NCI-H526 treated with DMSO at 0.1 percent for 48 hours (cell line): Measurements from ENCODE around the gene TAF1C.
"Not testable (repeated sequence)": the region's sequence is repeated elsewhere in the genome, so short reads cannot be mapped to it uniquely, and the experiment has no call there.

ENCODE experiments used
- DNase-seq: peaks from one replicate; lab custom pipeline; 2025; lab: John Stamatoyannopoulos, UW

Gene TAF1C, protein sequence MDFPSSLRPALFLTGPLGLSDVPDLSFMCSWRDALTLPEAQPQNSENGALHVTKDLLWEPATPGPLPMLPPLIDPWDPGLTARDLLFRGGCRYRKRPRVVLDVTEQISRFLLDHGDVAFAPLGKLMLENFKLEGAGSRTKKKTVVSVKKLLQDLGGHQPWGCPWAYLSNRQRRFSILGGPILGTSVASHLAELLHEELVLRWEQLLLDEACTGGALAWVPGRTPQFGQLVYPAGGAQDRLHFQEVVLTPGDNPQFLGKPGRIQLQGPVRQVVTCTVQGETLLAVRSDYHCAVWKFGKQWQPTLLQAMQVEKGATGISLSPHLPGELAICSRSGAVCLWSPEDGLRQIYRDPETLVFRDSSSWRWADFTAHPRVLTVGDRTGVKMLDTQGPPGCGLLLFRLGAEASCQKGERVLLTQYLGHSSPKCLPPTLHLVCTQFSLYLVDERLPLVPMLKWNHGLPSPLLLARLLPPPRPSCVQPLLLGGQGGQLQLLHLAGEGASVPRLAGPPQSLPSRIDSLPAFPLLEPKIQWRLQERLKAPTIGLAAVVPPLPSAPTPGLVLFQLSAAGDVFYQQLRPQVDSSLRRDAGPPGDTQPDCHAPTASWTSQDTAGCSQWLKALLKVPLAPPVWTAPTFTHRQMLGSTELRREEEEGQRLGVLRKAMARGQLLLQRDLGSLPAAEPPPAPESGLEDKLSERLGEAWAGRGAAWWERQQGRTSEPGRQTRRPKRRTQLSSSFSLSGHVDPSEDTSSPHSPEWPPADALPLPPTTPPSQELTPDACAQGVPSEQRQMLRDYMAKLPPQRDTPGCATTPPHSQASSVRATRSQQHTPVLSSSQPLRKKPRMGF

DNA sequence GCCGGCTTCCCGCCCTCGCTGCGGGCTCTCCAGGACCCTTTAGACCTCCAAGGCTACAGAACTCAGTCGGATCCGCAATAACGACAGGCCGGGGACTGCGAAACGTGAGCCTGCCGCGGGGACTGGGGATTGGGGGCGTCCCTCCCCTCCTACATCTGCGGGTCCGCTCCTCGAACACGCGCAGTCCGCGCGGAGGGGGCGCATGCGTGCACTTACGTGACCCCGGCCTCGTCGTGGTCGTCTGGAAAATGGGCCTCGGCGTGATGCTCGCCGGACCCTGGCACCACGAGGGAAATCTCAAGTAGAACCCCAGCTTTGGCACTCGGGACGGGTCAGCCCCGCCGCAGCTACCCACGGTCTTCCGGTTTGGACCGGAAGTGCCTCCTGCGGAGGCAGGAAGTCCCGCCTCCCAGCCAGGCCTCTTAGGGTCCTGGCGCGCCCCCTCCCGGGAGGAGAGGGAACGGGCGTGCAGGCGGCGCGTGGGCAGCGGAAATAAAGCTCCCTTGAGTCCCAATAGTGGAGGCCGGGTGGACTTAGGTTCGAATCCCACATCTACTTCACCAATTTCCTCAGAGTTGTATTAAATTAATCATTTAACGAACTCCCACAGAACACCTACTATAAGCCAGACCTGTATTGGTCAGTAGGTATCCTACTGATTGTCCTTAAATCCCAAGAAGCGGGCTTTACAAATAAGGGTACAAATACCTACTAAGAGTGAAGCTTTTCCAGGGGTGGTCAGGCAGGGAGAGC lies at the start of gene TAF1C:
TSS of gene TAF1C (minus strand) at position 373 of the 753 bp plus-strand sequence. CDS start 2,069 bp downstream, outside the sequence.
- peak; percentile 36 for DNase-seq

DNA sequence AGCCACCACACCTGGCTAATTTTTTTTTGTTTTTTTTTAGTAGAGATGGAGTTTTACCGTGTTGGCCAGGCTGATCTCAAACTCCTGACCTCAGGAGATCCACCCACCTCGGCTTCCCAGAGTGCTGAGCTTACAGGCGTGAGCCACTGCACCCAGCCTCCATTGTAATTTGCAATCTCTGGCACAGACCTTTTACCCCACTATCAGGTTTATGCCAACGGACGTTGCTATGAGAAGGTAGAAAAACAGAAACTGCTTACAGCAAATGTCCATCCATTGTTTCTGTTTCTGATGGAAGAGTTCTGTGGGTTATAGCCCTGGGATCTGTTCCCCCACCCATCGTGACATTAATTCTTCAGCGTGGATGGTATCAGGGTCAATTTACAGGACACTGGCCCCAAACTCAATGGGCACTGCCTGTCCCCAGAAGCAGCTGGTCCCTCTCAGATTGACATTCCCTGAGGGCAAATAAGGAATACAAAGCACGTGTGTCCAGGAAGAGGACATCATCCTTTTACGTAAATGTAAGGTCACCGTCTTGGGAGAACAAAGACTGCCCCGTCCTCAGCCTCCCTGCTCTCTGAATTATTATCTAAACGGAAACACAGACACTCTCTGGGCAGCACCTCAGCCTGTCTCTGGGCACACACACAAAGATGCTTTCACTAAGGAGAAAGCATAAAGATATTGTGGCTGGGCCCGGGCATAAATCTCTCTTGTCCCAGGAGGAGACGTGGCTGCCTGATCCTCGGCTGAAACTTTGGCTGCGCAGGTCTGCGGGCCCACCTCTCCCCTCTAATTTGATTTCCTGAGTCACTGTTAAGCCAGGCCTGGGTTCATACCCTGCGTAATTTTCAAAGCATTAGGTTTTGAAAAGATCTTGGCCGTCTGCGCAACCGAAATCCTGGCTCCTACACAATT lies 47.7 kb upstream of the TAF1C start:
- no peak for DNase-seq

DNA sequence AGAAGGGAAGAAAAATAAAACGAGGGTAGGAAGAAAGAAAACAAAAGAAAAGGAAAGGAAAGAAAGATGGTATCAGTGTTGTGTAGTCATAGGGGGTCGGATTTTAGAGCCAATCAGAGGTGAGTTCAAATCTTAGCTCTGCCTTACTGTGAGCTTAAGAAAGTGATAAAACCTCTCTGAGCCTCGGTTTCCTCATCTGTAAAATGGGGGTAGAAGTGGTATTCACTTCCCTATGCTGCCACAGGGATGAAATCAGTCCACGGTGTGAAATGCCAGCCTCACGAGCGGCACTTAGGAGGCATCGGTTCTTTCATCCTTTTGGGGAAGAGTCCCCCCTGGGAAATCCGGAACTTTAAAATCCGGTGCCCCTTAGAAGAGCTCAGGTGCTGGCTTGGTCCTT lies 46.9 kb upstream of the TAF1C start:
- DNase-seq, result no peak

DNA sequence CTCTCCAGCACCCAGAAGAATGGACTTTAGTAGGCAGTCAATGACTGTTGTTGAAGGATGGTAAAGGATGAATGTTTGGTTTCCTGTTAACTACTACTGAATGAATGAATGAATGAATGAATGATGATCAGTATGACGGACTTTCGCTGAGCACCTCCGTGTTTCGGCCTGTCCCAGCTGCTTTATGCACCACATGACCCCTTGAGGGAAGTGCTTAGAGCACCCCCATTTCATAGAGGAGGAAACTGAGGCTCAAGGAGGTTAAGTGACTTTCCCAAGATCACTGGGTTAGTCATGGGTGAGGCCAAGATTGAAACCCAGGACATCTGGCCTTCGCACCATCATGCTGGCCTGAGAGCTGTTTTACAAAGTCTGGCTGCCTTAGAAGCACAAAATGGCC lies 46.1 kb upstream of the TAF1C start:
- DNase-seq, result no peak

DNA sequence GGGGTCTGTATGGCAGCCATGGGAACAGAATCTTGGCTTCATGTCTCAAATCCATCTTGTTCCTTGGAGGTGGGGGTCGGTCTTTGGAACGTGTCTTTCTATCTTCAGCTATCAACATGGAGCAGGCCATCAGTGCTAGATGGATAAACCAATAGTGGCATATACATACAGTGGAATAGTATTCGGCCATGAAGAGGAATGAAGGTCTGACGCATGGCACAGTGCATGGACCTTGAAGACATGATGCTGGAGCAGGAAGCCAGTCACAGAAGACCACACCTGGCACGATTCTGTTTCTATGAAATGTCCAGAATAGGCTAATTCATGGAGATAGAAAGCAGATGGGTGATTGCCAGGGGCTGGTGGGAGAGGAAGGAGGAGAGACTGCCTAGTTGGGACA lies 45.2 kb upstream of the TAF1C start:
- no peak for DNase-seq

DNA sequence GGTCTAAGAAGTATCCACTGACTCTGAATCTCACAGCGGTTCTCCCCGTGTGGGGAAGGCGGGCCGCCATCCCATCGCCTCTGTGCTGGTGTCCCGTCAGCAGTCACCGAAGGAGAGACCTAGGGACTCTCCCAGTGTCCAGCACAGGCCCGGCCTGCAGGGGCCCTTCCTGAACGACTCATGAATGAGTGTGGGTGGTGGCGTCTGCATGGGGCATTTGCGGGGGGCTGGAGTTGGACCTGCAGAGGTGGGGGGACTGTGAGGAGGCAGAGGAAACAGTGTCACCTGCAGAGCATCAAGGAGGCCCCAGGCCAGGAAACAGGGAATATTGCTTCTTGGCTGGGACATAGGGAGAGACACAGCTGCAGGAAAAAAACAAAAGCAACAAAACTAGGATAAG lies 42.6 kb upstream of the TAF1C start:
- DNase-seq, result no peak

DNA sequence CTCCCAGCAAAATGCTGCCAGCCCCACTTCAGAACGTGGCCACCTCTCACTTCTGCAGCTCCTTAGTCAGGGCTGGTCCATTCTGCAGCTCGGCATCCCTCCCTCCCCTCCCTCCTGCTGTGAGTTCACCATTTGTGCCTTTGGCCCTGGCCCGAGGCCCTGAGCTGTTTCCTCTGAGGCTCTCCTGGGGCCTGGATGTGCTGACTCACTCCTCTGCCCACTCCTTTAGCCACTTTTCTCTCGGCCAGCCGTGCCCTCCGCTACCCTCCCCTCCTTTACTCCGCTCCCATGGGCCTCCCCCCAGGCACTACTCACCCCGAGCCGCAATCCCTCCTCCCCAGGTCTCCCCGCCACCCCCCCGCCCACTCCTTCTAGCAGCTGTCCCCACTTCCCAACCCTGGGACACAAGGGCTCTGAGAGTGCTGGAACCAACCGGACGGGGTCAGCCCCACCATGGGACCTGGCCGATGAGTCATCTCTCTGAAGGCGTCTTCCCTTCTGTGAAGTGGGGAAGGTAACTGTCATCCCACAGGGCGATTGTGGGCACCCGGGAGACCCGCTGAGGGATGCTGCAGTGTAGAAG lies 41.5 kb upstream of the TAF1C start:
- DNase-seq, result no peak

DNA sequence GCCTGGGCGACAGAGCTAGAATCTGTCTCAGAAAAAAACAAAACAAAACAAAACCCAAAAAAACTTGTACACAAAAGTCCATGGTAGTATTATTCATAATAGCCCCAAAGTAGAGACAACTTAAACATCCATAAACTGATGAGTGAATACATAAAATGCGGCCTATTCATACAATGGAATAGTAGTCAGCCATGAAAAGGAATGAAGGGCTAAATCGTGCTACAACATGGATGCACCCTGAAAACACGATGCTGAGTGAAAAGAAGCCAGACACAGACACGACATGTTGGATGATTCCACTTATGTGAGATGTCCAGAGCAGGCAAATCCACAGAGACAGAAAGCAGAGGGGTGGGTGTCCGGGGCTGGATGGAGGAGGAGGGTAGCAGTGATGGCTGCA lies 40.7 kb upstream of the TAF1C start:
- DNase-seq, result no peak

DNA sequence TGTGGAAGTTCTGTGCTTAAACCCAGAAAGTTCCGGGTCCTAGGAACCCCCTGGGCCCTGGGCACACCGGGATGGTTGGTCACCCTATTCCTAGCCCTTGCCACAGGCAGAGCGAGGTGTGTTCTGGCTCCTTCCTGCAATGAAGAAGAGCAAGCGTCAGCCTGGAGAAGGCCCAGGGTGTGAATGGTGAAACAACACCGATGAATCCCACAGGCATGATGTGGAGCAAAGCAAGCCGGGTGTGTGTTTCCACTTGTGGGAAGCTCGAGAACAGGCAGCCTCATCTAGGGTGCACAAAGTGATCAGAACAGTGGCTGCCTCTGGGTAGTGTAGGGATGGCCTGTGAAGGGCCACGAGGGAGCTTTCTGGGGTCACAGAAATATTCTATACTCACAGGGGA lies 39.2 kb upstream of the TAF1C start:
- no peak for DNase-seq

DNA sequence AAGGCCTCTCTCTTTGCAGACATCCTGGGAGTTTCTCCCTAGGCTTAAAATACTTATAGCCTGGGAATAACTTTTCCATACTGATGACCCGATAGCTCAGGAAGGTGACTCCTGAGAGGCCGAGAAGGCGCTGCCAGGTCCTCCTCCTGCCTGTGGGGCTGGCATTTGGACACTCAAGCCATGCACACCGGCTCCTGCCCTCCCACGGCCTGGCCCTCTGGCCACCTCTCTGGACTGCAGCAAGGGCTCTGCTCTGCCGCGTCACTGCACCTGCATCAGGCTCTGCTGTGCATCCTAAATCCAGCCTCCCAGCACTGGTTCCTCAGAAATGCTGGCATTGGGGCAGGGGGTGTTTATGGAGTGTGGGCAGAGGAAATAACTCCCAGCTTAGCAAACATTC lies 38.7 kb upstream of the TAF1C start:
- no peak for DNase-seq

DNA sequence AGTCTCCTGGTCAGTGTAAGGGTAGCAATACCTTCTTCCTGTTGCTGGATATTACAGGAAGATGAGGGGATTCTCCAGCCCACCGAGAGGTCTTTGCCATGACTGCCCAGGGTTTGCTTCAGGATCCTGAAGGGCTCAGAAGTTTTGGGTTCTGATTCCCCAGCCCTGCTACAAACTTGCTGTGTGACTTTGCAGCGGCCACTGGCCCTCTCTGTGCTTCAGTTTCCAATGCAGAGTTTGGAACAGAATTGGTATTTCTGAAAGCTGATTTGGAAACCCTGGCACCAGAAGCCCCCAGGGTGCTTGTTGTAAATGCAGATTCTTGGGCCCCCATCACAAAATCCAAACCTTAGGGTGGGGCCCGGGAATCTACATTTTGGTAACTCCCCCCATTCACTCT lies 38.3 kb upstream of the TAF1C start:
- no peak for DNase-seq

DNA sequence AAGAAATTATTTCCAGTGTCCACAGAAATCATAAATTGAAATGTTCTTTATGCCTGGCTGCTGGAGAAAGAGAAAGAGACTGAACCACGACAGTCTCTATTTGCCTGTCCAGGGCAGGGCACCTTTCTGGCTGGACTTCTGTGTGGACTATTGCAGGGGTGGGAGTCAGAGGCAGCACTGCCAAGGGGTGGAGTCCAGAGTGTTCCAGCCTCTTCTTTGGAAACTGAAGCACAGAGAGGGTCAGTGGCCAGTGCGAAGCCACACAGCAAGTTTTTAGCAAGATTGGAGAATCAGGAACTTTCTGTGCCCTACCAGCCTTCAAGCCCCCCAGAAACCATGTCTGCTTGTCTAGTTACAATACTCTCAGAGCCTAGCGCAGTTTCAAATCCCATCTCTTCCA lies 37.7 kb upstream of the TAF1C start:
- DNase-seq, result no peak

DNA sequence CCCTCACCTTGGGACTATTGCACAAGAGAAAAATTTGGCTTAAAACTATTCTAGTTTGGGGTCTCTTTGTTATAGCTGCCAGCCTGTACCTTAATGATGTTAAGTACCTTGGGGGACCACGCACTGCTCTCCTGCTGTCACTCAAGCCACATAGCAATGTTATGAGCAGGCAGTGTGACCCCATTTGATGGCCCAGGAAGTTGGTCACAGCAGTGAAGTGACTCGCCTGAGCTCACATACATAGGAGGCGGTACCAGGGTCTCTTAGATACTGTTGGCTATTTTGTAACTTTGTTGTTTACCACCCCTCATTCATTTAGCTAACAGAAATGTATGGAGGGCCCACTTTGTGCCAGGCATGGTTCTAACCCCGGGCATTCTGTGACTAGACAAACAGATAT lies 36.6 kb upstream of the TAF1C start:
- no peak for DNase-seq

DNA sequence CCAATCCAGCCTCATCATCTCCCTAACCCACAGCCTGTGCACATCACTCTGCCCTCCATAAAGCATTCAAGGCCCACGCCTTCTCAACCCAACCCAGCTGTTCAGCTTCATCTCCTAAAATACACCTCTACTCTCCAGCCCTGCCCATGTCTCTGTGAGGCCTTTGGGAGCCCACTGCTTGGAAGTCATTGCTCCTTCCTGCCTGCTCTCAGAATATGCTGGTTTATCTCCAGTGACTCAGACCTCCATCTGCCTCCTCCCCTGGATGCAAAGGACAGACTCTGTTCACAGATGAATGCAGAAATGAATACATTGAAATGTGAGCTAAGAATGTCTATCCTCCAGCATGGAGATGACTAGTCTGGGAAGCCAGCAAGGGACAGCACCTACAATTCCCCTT lies 34.0 kb upstream of the TAF1C start:
- DNase-seq, result no peak

DNA sequence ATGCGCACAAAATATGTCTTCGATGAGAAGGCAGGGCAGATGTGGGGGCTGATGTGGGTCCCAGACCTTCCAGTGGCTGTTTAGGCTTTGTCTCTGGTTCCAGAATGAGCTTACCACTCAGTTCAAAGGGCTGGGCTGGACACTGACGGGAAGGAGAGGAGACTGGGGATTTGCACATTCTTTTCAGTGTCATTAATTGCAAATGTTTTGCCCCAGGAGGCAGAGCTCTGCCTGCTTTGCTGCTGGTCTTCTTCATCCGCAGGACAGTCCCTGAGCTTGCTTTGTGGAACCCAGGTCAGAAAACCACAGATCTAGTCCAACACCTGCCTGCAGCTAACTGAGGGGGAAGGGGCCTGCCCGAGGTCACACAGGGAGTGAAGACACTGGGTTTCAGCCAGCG lies 32.1 kb upstream of the TAF1C start:
- DNase-seq, result no peak

DNA sequence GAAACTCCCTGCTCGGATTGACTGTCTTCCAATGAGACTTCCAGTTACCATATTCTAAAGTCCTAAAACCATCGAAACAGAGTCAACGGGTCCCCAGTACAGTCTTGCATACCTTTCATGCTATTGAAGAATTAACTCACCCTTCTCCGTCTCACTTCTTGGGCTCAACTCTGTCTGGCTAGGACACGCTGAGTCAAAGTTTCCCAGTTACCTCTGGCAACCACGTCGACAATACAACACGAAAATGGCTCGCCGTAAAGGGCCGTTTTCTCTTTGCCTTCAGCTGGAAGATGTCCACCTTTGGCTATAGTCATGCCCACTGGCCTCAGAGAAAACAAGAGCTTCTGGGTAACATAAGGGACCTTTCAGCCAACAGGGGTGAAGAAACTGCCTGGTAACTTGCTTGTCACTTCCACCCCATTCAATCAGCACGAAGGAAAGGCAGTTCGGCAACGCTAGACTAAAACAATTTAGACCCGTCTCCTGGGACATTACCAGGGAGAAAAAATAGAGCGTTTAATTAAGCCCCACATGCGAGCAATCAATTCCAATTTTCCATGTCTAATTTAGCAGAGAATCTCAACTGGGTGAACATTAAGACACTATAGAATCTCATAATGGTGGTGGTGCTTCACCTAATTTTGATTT lies 31.4 kb upstream of the TAF1C start:
- DNase-seq, result no peak

DNA sequence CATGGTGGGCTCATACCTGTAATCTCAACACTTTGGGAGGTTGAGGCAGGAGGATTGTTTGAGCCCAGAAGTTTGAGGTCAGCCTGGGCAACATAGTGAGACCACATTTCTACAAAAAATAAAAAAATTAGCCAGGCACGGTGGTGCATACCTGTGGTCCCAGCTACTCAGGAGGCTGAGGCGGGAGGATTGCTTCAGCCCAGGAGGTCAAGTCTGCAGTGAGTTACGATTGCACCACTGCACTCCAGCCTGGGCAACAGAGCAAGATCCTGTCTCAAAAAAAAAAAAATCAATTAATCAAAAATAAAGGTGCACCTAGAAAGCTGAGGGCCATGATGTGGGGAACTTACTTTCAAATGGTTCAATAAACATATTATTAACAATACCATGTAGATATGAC lies 29.3 kb upstream of the TAF1C start:
- DNase-seq, result not testable (repeated sequence)

DNA sequence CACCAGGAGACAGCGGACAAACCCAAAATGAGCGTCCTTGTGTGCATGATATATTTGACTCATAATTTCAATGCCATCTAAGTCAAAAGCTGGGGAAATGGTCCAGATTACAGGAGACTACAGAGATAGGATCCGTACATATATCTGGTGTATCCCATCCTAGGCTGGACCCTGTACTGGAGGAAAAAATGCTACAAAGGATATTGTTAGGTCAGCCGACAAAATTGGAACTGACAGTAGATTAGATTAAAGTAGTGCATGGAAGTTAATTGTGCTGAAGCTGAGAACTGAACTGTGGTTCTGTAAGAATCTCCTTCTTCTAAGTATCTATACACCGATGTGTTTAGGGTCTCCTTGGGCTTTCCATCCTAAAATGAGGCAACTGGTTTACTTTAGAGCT lies 28.7 kb upstream of the TAF1C start:
- DNase-seq, result no peak

DNA sequence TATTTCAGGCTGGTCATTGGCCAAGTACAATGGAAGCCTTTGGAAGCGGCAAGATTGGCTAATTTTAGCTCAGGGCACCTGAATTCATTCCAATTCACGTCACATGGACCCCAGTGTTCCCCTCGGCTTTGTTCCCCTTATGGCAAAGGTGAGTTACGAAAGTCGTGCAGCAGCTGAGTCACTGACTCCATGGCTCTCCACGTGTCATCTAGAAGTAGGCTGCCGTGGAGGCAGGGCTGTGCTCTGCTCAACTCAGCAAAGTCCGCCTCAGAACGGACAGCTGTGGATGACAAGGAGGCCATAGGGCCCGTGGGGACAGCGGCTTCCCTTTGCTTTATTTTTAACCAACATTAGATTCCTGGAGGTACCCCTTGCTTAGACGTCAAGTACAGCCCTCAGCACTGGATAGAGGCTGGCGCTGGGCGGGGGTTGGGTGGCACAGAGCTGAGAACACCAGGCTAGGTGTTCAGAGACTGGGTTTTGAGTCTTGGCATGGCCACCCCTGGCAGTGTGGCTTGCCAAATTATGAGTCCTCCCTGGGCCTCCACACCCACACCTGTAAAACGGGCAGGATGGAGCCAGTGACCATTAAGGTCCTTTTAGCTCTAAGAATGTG lies 27.7 kb upstream of the TAF1C start:
- no peak for DNase-seq

DNA sequence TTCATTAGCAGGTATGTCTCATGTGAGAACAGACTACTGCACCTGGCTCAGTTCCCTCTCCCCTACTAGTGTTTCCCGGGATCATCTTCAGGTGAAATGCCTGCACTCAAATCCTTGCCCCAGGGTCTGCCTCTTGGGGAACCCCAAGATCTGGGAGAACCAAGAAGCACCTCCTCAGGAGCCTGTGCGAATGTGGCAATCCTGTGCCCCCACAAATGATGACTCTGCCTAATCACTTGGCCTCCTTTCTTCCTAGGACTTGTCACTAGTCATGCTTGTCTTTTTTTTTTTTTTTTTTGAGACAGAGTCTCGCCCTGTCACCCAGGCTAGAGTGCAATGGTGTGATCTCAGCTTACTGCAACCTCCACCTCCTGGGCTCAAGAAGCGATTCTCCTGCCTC lies 25.8 kb upstream of the TAF1C start:
- no peak for DNase-seq
